Measurements from ENCODE around the gene LASP1. TPM values are rescaled to one million over a fixed set of nuclear protein-coding genes. Genes with fewer than 3 reads are reported as not detected.

LASP1 gene
- total and polyA plus RNA-seq, 2 donors (not counting 3 experiments of a cell fraction or from before 2014, with no cell fraction given): 214 to 242 TPM

DNA sequence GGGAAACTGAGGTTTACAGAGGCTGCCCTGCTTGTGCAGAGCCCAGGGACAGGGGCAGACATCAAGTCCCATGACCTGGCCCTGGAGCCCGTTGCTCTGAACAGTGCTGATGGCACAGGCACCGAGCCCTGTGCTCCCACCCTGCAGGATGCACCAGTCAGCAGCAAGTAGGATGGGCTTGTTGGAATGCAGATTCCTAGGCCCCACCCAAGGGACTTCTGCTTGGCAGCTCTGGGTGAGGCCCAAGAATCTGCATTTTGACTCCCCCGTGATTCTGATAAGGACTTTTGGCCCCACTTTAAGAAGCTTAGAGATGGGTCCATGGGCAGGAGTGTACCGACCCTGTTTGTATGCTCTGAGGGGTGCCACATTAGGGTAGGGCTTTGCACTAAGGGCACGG is 23.3 kb downstream of the LASP1 start:
- CTCF ChIA-PET: interaction anchor here (0.8 to 1.9 kb wide), 6 partner anchors 8 to 260 kb away, joined by 3 to 7 read pairs (median 4); partner anchors contain the start of gene LASP1
- peaks cover 19% of the 10 kb centered on the region for H3K79me2 ChIP-seq (ENCODE audit: control insufficient read depth, insufficient read depth, low read length)
- H3K36me3 ChIP-seq (ENCODE audit: control insufficient read depth in 2 of 2, extremely low read depth in 1 of 2, insufficient read depth in 2 of 2, low read length in 2 of 2): peaks cover 6 to 34% of the 10 kb centered on the region in 2 experiments
- no peak overlapping the region for H3K27ac ChIP-seq (ENCODE audit: insufficient read depth, low read depth, low read length)
- no peak overlapping the region for H3K4me2 ChIP-seq (ENCODE audit: insufficient read depth, low read length)
- dilution Hi-C loops (cut with MboI; ENCODE audit: extremely low pct_ligation_motif_present, low sequenced_read_pairs): no loop called here
- DNase-seq (ENCODE audit: low read depth, low spot score) (no peak), FAIRE-seq (no peak)
- H3K9ac ChIP-seq (replicated peaks; ENCODE audit: extremely low read depth, insufficient read depth, low read length): no peak overlapping the region
- intact Hi-C loops (cut with micrococcal nuclease): no loop called here
- no peak overlapping the region for H2AFZ ChIP-seq (ENCODE audit: low read depth, low read length)
- H3K4me1 ChIP-seq (ENCODE audit: control insufficient read depth, extremely low read depth, insufficient read depth, low read length): peaks cover 37% of the 10 kb centered on the region
- no TSS peak for BruUV-seq (replicated peaks)
- TF ChIP-seq, protein P1, sequence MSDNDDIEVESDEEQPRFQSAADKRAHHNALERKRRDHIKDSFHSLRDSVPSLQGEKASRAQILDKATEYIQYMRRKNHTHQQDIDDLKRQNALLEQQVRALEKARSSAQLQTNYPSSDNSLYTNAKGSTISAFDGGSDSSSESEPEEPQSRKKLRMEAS (IDR thresholded peaks at IDR 0.05; ENCODE audit: insufficient read depth, insufficient read length): no peak
- no peak for TF ChIP-seq POLR2AphosphoS5 (IDR thresholded peaks at IDR 0.05; ENCODE audit: insufficient read depth, low read depth, low read length)
- TF ChIP-seq MYC (IDR thresholded peaks at IDR 0.05; ENCODE audit: low read depth, low read length): no peak
- TF ChIP-seq JUN (IDR thresholded peaks at IDR 0.05; ENCODE audit: borderline replicate concordance, insufficient read depth, insufficient read length, low read depth): no peak
- TF ChIP-seq POLR2A (IDR thresholded peaks at IDR 0.05; ENCODE audit: low read depth, low read length): no peak
- TF ChIP-seq GATA2 (IDR thresholded peaks at IDR 0.05; ENCODE audit: insufficient read depth, insufficient read length, low read depth, low read length): no peak
- TF ChIP-seq FOS (IDR thresholded peaks at IDR 0.05; ENCODE audit: borderline replicate concordance, insufficient read depth, low read length): no peak
- TF ChIP-seq, protein P2, sequence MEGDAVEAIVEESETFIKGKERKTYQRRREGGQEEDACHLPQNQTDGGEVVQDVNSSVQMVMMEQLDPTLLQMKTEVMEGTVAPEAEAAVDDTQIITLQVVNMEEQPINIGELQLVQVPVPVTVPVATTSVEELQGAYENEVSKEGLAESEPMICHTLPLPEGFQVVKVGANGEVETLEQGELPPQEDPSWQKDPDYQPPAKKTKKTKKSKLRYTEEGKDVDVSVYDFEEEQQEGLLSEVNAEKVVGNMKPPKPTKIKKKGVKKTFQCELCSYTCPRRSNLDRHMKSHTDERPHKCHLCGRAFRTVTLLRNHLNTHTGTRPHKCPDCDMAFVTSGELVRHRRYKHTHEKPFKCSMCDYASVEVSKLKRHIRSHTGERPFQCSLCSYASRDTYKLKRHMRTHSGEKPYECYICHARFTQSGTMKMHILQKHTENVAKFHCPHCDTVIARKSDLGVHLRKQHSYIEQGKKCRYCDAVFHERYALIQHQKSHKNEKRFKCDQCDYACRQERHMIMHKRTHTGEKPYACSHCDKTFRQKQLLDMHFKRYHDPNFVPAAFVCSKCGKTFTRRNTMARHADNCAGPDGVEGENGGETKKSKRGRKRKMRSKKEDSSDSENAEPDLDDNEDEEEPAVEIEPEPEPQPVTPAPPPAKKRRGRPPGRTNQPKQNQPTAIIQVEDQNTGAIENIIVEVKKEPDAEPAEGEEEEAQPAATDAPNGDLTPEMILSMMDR (IDR thresholded peaks at IDR 0.05; ENCODE audit: extremely low read depth in 1 of 2, insufficient read depth in 1 of 2, low read depth in 1 of 2, low read length in 2 of 2): no peak
- no peak for TF ChIP-seq EZH2 (IDR thresholded peaks at IDR 0.05; ENCODE audit: borderline replicate concordance, low read depth, low read length, severe bottlenecking)
- POLR2A ChIA-PET: interaction anchor here (0.8 kb wide), 1 partner anchor 23 kb away, joined by 3 read pairs; the partner anchor contains the start of gene LASP1
- no peaks in the 10 kb centered on the region for H3K9me3 ChIP-seq (replicated peaks; ENCODE audit: control insufficient read depth, insufficient read depth, low read length)
- no peaks in the 10 kb centered on the region for H3K27me3 ChIP-seq (ENCODE audit: control insufficient read depth in 2 of 2, insufficient read depth in 2 of 2, low read length in 2 of 2)
- no peaks in the 10 kb centered on the region for H4K20me1 ChIP-seq (replicated peaks; ENCODE audit: control insufficient read depth, extremely low read depth, insufficient read depth, low read length)
- no peaks in the 10 kb centered on the region for H3K9me1 ChIP-seq (replicated peaks; ENCODE audit: control insufficient read depth, extremely low read depth, insufficient read depth, low read length)
- no peak overlapping the region for H3K4me3 ChIP-seq (replicated peaks in 1 of 3; ENCODE audit: insufficient read depth in 1 of 3, low read depth in 1 of 3, low read length in 3 of 3)
